Renal cortex interstitium (tissue), 11 donors: ENCODE data around the gene TMPRSS7. TPM values are rescaled to one million over a fixed set of nuclear protein-coding genes. Genes with fewer than 3 reads are reported as not detected.
A peak's percentile ranks its signal among the peaks of the same experiment; 100 is the strongest.
"Not testable (repeated sequence)": the region's sequence is repeated elsewhere in the genome, so short reads cannot be mapped to it uniquely, and the experiment has no call there.

Source experiments
- DNase-seq, 11 donors: peaks; one replicate each; pipeline ENCODE4 v3.0.0-alpha.2; 2013; ENCODE audit warnings: low read depth in 9 of 11, low spot score in 4 of 11; ENCODE audit errors: extremely low read depth in 1 of 11
- polyA plus RNA-seq, 3 donors: library from polyadenylated mRNA; unstranded; fragments of 120-200 nt; gene quantifications; one replicate each; pipeline ENCODE4 v1.2.1, GENCODE V29; 2013; ENCODE audit not compliant: insufficient read length in 3 of 3

TMPRSS7 gene
- polyA plus RNA-seq, 3 donors: 0.09 TPM; not detected in 2

GRCh38 chr3:112043621-112044201 lies 9.2 kb downstream of the TMPRSS7 start:
- DNase-seq: peak; percentile 29 to 57 (median 41)

- DNase-seq: no peak
Measured at GRCh38 chr3:112046599-112046998, 12.1 kb downstream of the TMPRSS7 start.

- DNase-seq: no peak
Measured at GRCh38 chr3:112047264-112047663, 12.7 kb downstream of the TMPRSS7 start.

- DNase-seq: no peak
Measured at GRCh38 chr3:112048911-112049310, 14.4 kb downstream of the TMPRSS7 start.

GRCh38 chr3:112053229-112053628 lies 18.7 kb downstream of the TMPRSS7 start:
- no peak for DNase-seq

GRCh38 chr3:112056451-112056929 lies 22.0 kb downstream of the TMPRSS7 start:
- DNase-seq: no peak

GRCh38 chr3:112059497-112059896 lies 25.0 kb downstream of the TMPRSS7 start:
- DNase-seq: no peak

GRCh38 chr3:112061152-112061551 lies 26.6 kb downstream of the TMPRSS7 start:
- DNase-seq: peak in 1 of 11 donors; percentile 27

- not testable (repeated sequence) for DNase-seq
Measured at GRCh38 chr3:112072387-112073060, 38.0 kb downstream of the TMPRSS7 start.

GRCh38 chr3:112074006-112074405 lies 39.5 kb downstream of the TMPRSS7 start:
- no peak for DNase-seq

- no peak for DNase-seq
Measured at GRCh38 chr3:112074616-112075497, 40.3 kb downstream of the TMPRSS7 start.

- no peak for DNase-seq
Measured at GRCh38 chr3:112078125-112079083, 43.9 kb downstream of the TMPRSS7 start.

- DNase-seq: no peak
Measured at GRCh38 chr3:112083239-112083638, 48.7 kb downstream of the TMPRSS7 start.

GRCh38 chr3:112084980-112085705 lies 50.6 kb downstream of the TMPRSS7 start:
- DNase-seq: no peak

- DNase-seq: no peak
Measured at GRCh38 chr3:112085735-112086075, 51.2 kb downstream of the TMPRSS7 start.

- peak in 8 of 11 donors; percentile 72 to 80 (median 76) for DNase-seq
Measured at GRCh38 chr3:112086076-112086854, 51.7 kb downstream of the TMPRSS7 start, which contains the start of gene C3orf52. TSS of gene C3orf52 (plus strand) at chr3:112086389. CDS start at chr3:112086408, 19 bp downstream.

- no peak for DNase-seq
Measured at GRCh38 chr3:112086875-112087524, 52.5 kb downstream of the TMPRSS7 start.
